Measurements from ENCODE around the gene NDUFB5. TPM values are rescaled to one million over a fixed set of nuclear protein-coding genes. Genes with fewer than 3 reads are reported as not detected.
A peak's percentile ranks its signal among the peaks of the same experiment; 100 is the strongest.

The NDUFB5 gene
- total RNA-seq (2021; ENCODE audit: unreplicated experiment) (142 TPM), Bru-seq, nascent RNA (percentile 80 among the genes with signal in this experiment), BruChase-seq, experiment 1, labeled RNA remaining after a 2-hour chase (percentile 85 among the genes with signal in this experiment), BruChase-seq, experiment 2, labeled RNA remaining after a 6-hour chase (percentile 84 among the genes with signal in this experiment)
- polyA plus RNA-seq (2012; ENCODE audit: insufficient read length): 104 TPM
- long read RNA-seq, full-length matches to known transcripts: 43 of 49 reads
- long read RNA-seq, partial matches to known transcripts: 0 of 49 reads
- long read RNA-seq, other reads (novel, unspliced or antisense): 6 of 49 reads

GRCh38 chr3:179604321-179605078 lies at the start of gene NDUFB5, which contains the start of gene MRPL47:
Gene NDUFB5 (plus strand): TSS chr3:179604794. CDS start chr3:179604816, 22 bp downstream.
Gene MRPL47 (minus strand): TSS chr3:179604638. CDS start chr3:179604624, 14 bp downstream.
- TF ChIP-seq SIN3A (IDR thresholded peaks at IDR 0.05; ENCODE audit: borderline replicate concordance, insufficient read depth, low read depth, low read length) (peak; percentile 57; the same call in 1 of the 2 replicates), REST (IDR thresholded peaks at IDR 0.05; ENCODE audit: insufficient read depth in 1 of 2, low read depth in 2 of 2, low read length in 1 of 2) (peak in 1 of 2 experiments; percentile 40; a peak in 2 of 4 replicates), TCF7L2 (IDR thresholded peaks at IDR 0.05; ENCODE audit: low read depth, low read length) (peak; percentile 87), POLR2AphosphoS5 (IDR thresholded peaks at IDR 0.05; ENCODE audit: low read depth, low read length) (peak; percentile 96)
- TF ChIP-seq, protein P1, sequence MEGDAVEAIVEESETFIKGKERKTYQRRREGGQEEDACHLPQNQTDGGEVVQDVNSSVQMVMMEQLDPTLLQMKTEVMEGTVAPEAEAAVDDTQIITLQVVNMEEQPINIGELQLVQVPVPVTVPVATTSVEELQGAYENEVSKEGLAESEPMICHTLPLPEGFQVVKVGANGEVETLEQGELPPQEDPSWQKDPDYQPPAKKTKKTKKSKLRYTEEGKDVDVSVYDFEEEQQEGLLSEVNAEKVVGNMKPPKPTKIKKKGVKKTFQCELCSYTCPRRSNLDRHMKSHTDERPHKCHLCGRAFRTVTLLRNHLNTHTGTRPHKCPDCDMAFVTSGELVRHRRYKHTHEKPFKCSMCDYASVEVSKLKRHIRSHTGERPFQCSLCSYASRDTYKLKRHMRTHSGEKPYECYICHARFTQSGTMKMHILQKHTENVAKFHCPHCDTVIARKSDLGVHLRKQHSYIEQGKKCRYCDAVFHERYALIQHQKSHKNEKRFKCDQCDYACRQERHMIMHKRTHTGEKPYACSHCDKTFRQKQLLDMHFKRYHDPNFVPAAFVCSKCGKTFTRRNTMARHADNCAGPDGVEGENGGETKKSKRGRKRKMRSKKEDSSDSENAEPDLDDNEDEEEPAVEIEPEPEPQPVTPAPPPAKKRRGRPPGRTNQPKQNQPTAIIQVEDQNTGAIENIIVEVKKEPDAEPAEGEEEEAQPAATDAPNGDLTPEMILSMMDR (IDR thresholded peaks at IDR 0.05): no peak

GRCh38 chr3:179558742-179559364 lies 45.7 kb upstream of the NDUFB5 start:
- Histone ChIP-seq H3K27me3 (ENCODE audit: control insufficient read depth, insufficient read depth, low read length) (no peaks in the 10 kb centered on the region; the same call in 1 of the 2 replicates), H3K4me1 (ENCODE audit: control insufficient read depth, insufficient read depth, low read length) (peaks cover under 1% of the 10 kb centered on the region), H3K36me3 (ENCODE audit: control insufficient read depth, insufficient read depth, low read length) (no peaks in the 10 kb centered on the region; the same call in 1 of the 2 replicates), H3K4me3 (ENCODE audit: low read depth in 2 of 2, low read length in 2 of 2) (no peak overlapping the region), H3K9me3 (ENCODE audit: control insufficient read depth, insufficient read depth, low read depth, low read length) (no peaks in the 10 kb centered on the region), H3K27ac (ENCODE audit: low read length) (no peak overlapping the region)
- ChIA-PET CTCF (interaction anchor here (0.7 to 0.8 kb wide), 2 partner anchors 112 to 1783 kb away, joined by 4 to 10 read pairs; no protein-coding TSS in a partner anchor), POLR2A (no interaction called here)
- in situ Hi-C loops (cut with HindIII; ENCODE audit: low pct_unique_long_range_greater_than_20kb, low sequenced_read_pairs): no loop called here
- no TSS peak for BruUV-seq (replicated peaks)
- DNase-seq (ENCODE audit: low read depth, low spot score): peak; percentile 63
- ATAC-seq: no peak
- TF ChIP-seq, protein P1 (IDR thresholded peaks at IDR 0.05): peak; percentile 97
- no peak for TF ChIP-seq REST (IDR thresholded peaks at IDR 0.05; ENCODE audit: insufficient read depth in 1 of 2, low read depth in 2 of 2, low read length in 1 of 2)
- intact Hi-C loops (cut with micrococcal nuclease; ENCODE audit: unreplicated experiment): loop anchor here (1.0 to 2.0 kb wide), 2 partner anchors 113 to 138 kb away; no protein-coding TSS in a partner anchor

More at GRCh38 chr3:179604321-179605078, at the start of gene NDUFB5, which contains the start of gene MRPL47:
- ChIA-PET CTCF (no interaction called here), POLR2A (interaction anchor here (0.6 to 1.3 kb wide), 2 partner anchors 42 to 1029 kb away, joined by 3 to 4 read pairs; partner anchors contain the start of gene ACTL6A)
- DNase-seq (ENCODE audit: low read depth, low spot score) (peak; percentile 90), ATAC-seq (peak; percentile 100)
- H3K27ac ChIP-seq (ENCODE audit: low read length): peak within 1 kb of the TSS; percentile 97
- in situ Hi-C loops (cut with HindIII; ENCODE audit: low pct_unique_long_range_greater_than_20kb, low sequenced_read_pairs) (no loop called here), intact Hi-C loops (cut with micrococcal nuclease; ENCODE audit: unreplicated experiment) (no loop called here)
- no TSS peak for BruUV-seq (replicated peaks)
- no peaks in the 10 kb centered on the region for H3K27me3 ChIP-seq (ENCODE audit: control insufficient read depth, insufficient read depth, low read length)
- no peaks in the 10 kb centered on the region for H3K9me3 ChIP-seq (ENCODE audit: control insufficient read depth, insufficient read depth, low read depth, low read length)
- H3K4me1 ChIP-seq (ENCODE audit: control insufficient read depth, insufficient read depth, low read length): peaks cover 11% of the 10 kb centered on the region
- H3K36me3 ChIP-seq (ENCODE audit: control insufficient read depth, insufficient read depth, low read length): peaks cover 11% of the 10 kb centered on the region
- peak within 1 kb of the TSS; percentile 90 to 92 for H3K4me3 ChIP-seq (ENCODE audit: low read depth in 2 of 2, low read length in 2 of 2)

All from Panc1 (cell line).